ENCODE measurements around the gene OR6J1. TPM values are rescaled to one million over a fixed set of nuclear protein-coding genes. Genes with fewer than 3 reads are reported as not detected.
"Not testable (repeated sequence)": the region's sequence is repeated elsewhere in the genome, so short reads cannot be mapped to it uniquely, and the experiment has no call there.

Gene OR6J1
- total RNA-seq, 2 donors from 2014 or later: not detected

GRCh38 chr14:22678221-22678620 is 34.1 kb upstream of the OR6J1 start:
- TF ChIP-seq CTCF (IDR thresholded peaks at IDR 0.05) (no peak), POLR2A (IDR thresholded peaks at IDR 0.05) (no peak)
- no peak overlapping the region for H3K4me3 ChIP-seq
- DNase-seq (no peak), ATAC-seq (no peak)
- no peaks in the 10 kb centered on the region for H3K4me1 ChIP-seq
- no peaks in the 10 kb centered on the region for H3K36me3 ChIP-seq (replicated peaks in 1 of 2; ENCODE audit: insufficient read depth in 1 of 2, low read depth in 2 of 2)
- H3K27me3 ChIP-seq: no peaks in the 10 kb centered on the region
- 79 to 93% methylated on average over 2 of the region's 2 CpGs for WGBS, 2 donors
- H3K27ac ChIP-seq: no peak overlapping the region
- no peaks in the 10 kb centered on the region for H3K9me3 ChIP-seq
- intact Hi-C loops (cut with DNase I): no loop called here

- DNase-seq; H3K4me1 ChIP-seq; ATAC-seq; H3K9me3 ChIP-seq; intact Hi-C loops (cut with DNase I); H3K36me3 ChIP-seq (replicated peaks in 1 of 2; ENCODE audit: insufficient read depth in 1 of 2, low read depth in 2 of 2); H3K27ac ChIP-seq; H3K27me3 ChIP-seq; H3K4me3 ChIP-seq: not testable (repeated sequence)
- WGBS, 2 donors: 47 to 70% methylated on average over 2 of the region's 2 CpGs
Measured at GRCh38 chr14:22677551-22677950, 33.4 kb upstream of the OR6J1 start.

- H3K27ac ChIP-seq: no peak overlapping the region
- TF ChIP-seq POLR2A (IDR thresholded peaks at IDR 0.05) (no peak), CTCF (IDR thresholded peaks at IDR 0.05) (no peak)
- no peaks in the 10 kb centered on the region for H3K4me1 ChIP-seq
- no peak for DNase-seq
- no peak overlapping the region for H3K4me3 ChIP-seq
- intact Hi-C loops (cut with DNase I): no loop called here
- no peaks in the 10 kb centered on the region for H3K27me3 ChIP-seq
- H3K36me3 ChIP-seq (replicated peaks in 1 of 2; ENCODE audit: insufficient read depth in 1 of 2, low read depth in 2 of 2): no peaks in the 10 kb centered on the region
- no peaks in the 10 kb centered on the region for H3K9me3 ChIP-seq
- ATAC-seq: no peak
Measured at GRCh38 chr14:22671622-22672021, 27.5 kb upstream of the OR6J1 start.

GRCh38 chr14:22668863-22669262 is 24.7 kb upstream of the OR6J1 start:
- no peak for TF ChIP-seq CTCF (IDR thresholded peaks at IDR 0.05)
- no peak for TF ChIP-seq POLR2A (IDR thresholded peaks at IDR 0.05)
- H3K9me3 ChIP-seq: no peaks in the 10 kb centered on the region
- no peaks in the 10 kb centered on the region for H3K27me3 ChIP-seq
- H3K4me3 ChIP-seq: no peak overlapping the region
- intact Hi-C loops (cut with DNase I): no loop called here
- DNase-seq (no peak), ATAC-seq (no peak)
- H3K4me1 ChIP-seq: no peaks in the 10 kb centered on the region
- H3K27ac ChIP-seq: no peak overlapping the region
- WGBS, 2 donors: 71 to 76% methylated on average over 1 of the region's 1 CpG
- H3K36me3 ChIP-seq (replicated peaks in 1 of 2; ENCODE audit: insufficient read depth in 1 of 2, low read depth in 2 of 2): no peaks in the 10 kb centered on the region

- DNase-seq (no peak), ATAC-seq (no peak)
- no peaks in the 10 kb centered on the region for H3K27me3 ChIP-seq
- H3K4me1 ChIP-seq: no peaks in the 10 kb centered on the region
- intact Hi-C loops (cut with DNase I): no loop called here
- no peak overlapping the region for H3K4me3 ChIP-seq
- H3K9me3 ChIP-seq: no peaks in the 10 kb centered on the region
- H3K36me3 ChIP-seq (replicated peaks in 1 of 2; ENCODE audit: insufficient read depth in 1 of 2, low read depth in 2 of 2): no peaks in the 10 kb centered on the region
- TF ChIP-seq CTCF (IDR thresholded peaks at IDR 0.05) (no peak), POLR2A (IDR thresholded peaks at IDR 0.05) (no peak)
- H3K27ac ChIP-seq: no peak overlapping the region
Measured at GRCh38 chr14:22668417-22668816, 24.3 kb upstream of the OR6J1 start.

Measured in body of pancreas (tissue), 4 donors.